Activated T-cell treated with anti-CD3 and anti-CD28 coated beads, Interleukin-2, amount 50 U/mL, for 4 hours (primary cell): ENCODE data around the gene FHIT. TPM values are rescaled to one million over a fixed set of nuclear protein-coding genes. Genes with fewer than 3 reads are reported as not detected.

Source experiments
- ATAC-seq, 2 donors: fragments of 200-7000 bp; cut with Tn5 transposase; one replicate each; pipeline ENCODE4 v1.10.0; 2021
- DNase-seq: peaks from one replicate; pipeline ENCODE4 v3.0.0-alpha.2; 2020
- H3K27me3 Mint-ChIP-seq: one replicate; pipeline ENCODE4 v1.8.0; 2021; ENCODE audit warnings: low read depth, mixed read lengths
- H3K36me3 Mint-ChIP-seq: one replicate; pipeline ENCODE4 v1.8.0; 2022; ENCODE audit warnings: mixed read lengths; ENCODE audit not compliant: insufficient read depth
- H3K4me1 Mint-ChIP-seq: one replicate; pipeline ENCODE4 v1.8.0; 2021; ENCODE audit warnings: low read depth, mixed read lengths
- H3K4me3 Mint-ChIP-seq: one replicate; pipeline ENCODE4 v1.8.0; 2021; ENCODE audit warnings: mild to moderate bottlenecking, moderate library complexity, mixed read lengths
- H3K9me3 Mint-ChIP-seq: one replicate; pipeline ENCODE4 v1.8.0; 2021; ENCODE audit warnings: mixed read lengths
- total RNA-seq, 3 donors: library from RNA; stranded (reverse); gene quantifications; one replicate each; pipeline ENCODE4 v1.2.1, GENCODE V29; 2021

The FHIT gene
- total RNA-seq, 3 donors from 2014 or later: 0.66 to 5.5 (median 2.4) TPM

- DNase-seq (no peak), ATAC-seq (no peak)
- no peak overlapping the region for H3K4me3 Mint-ChIP-seq
- peaks cover 58% of the 10 kb centered on the region for H3K4me1 Mint-ChIP-seq
- H3K9me3 Mint-ChIP-seq: peaks cover 8% of the 10 kb centered on the region
- no peaks in the 10 kb centered on the region for H3K27me3 Mint-ChIP-seq
- peaks cover 10% of the 10 kb centered on the region for H3K36me3 Mint-ChIP-seq
Observed at GRCh38 chr3:59980576-59980975, 1270.7 kb downstream of the FHIT start.

GRCh38 chr3:59979542-59979941 is 1271.7 kb downstream of the FHIT start:
- peaks cover 10% of the 10 kb centered on the region for H3K9me3 Mint-ChIP-seq
- no peak for DNase-seq
- ATAC-seq: peak; percentile 88 to 90
- peaks cover 6% of the 10 kb centered on the region for H3K36me3 Mint-ChIP-seq
- no peaks in the 10 kb centered on the region for H3K27me3 Mint-ChIP-seq
- H3K4me1 Mint-ChIP-seq: peaks cover 54% of the 10 kb centered on the region
- peak overlapping the region; percentile 37 for H3K4me3 Mint-ChIP-seq

- H3K27me3 Mint-ChIP-seq: no peaks in the 10 kb centered on the region
- H3K4me1 Mint-ChIP-seq: peaks cover 50% of the 10 kb centered on the region
- H3K36me3 Mint-ChIP-seq: peaks cover 3% of the 10 kb centered on the region
- H3K9me3 Mint-ChIP-seq: peaks cover 7% of the 10 kb centered on the region
- ATAC-seq (peak; percentile 77 to 81), DNase-seq (no peak)
- H3K4me3 Mint-ChIP-seq: peak overlapping the region; percentile 37
Observed at GRCh38 chr3:59978979-59979378, 1272.3 kb downstream of the FHIT start.

DNA sequence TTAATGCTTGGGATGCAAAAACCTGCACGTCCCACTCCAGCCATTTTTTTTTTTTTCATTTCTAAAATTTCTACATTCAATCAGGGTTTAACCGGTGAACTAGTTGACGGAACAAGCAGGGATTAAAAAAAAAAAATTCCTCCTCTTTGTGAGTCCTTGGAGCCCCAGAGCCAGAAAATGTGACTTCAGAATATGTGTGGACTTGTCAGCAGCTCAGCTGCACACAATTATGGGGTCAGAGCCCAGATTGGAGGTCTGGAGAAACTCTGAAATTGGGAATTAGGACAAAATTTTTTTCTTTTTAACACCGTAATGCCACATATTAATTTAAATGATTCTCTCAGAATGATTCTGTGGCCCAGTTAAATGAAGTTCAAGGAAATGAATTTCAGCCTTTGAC is 1280.5 kb downstream of the FHIT start:
- H3K27me3 Mint-ChIP-seq: no peaks in the 10 kb centered on the region
- H3K9me3 Mint-ChIP-seq: peaks cover 13% of the 10 kb centered on the region
- no peak for ATAC-seq
- H3K4me3 Mint-ChIP-seq: no peak overlapping the region
- DNase-seq: no peak
- H3K36me3 Mint-ChIP-seq: peaks cover 5% of the 10 kb centered on the region
- H3K4me1 Mint-ChIP-seq: peaks cover 6% of the 10 kb centered on the region

- H3K4me3 Mint-ChIP-seq: no peak overlapping the region
- peaks cover 8% of the 10 kb centered on the region for H3K4me1 Mint-ChIP-seq
- DNase-seq (no peak), ATAC-seq (no peak)
- no peaks in the 10 kb centered on the region for H3K27me3 Mint-ChIP-seq
- H3K9me3 Mint-ChIP-seq: peaks cover 13% of the 10 kb centered on the region
- peaks cover 6% of the 10 kb centered on the region for H3K36me3 Mint-ChIP-seq
Observed at GRCh38 chr3:59970376-59970775, 1280.9 kb downstream of the FHIT start.

DNA sequence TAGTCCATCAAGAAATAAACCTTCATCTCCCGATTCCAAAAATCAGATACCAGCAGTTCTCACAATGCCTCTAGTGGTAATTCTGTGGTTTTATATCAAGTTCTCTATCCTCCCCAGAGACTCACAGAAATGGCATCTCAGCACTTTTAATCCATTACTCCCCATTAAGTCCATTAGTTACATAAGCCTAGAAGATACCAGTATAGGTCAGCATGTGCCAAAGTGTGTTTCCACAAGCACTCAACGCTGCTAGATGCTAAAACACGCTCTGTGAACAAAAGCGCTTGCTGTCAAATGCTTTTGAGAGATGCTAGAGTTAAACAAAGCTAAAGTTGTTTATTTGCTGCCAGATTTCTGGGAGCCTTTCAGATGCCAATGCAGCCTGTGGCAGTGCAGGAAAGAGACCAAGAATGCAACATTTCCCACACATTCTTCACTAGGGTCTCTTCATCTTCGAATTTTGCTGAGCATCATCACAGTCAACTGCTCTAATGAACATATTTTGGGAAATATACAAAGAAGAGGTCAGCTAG is 1282.7 kb downstream of the FHIT start:
- peaks cover 8% of the 10 kb centered on the region for H3K4me1 Mint-ChIP-seq
- H3K4me3 Mint-ChIP-seq: no peak overlapping the region
- ATAC-seq (no peak), DNase-seq (no peak)
- H3K9me3 Mint-ChIP-seq: peaks cover 6% of the 10 kb centered on the region
- peaks cover 5% of the 10 kb centered on the region for H3K36me3 Mint-ChIP-seq
- no peaks in the 10 kb centered on the region for H3K27me3 Mint-ChIP-seq

GRCh38 chr3:59963676-59964075 is 1287.6 kb downstream of the FHIT start:
- no peak overlapping the region for H3K4me3 Mint-ChIP-seq
- no peak for DNase-seq
- H3K9me3 Mint-ChIP-seq: peaks cover 4% of the 10 kb centered on the region
- H3K36me3 Mint-ChIP-seq: peaks cover 13% of the 10 kb centered on the region
- no peaks in the 10 kb centered on the region for H3K27me3 Mint-ChIP-seq
- peaks cover 21% of the 10 kb centered on the region for H3K4me1 Mint-ChIP-seq
- no peak for ATAC-seq

DNA sequence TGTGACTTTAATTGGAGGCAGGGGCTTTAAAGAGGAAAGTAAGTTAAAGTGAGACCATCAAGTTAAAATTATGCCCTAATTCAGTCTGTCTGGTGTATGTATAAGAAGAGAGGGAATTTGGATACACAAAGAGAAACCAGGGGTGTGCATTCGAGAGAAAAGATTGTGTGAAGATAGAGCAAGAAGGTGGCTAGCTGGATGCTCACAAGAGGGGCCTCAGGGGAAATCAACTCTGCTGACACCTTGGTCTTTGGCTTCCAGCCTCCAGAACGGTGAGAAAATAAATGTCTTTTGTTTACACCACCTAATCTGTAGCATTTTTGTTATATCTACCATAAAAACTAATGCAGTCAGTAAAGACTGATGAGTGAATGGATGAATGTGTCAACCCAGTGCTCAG is 1294.1 kb downstream of the FHIT start:
- ATAC-seq (no peak), DNase-seq (no peak)
- no peaks in the 10 kb centered on the region for H3K27me3 Mint-ChIP-seq
- H3K4me1 Mint-ChIP-seq: peaks cover 48% of the 10 kb centered on the region
- peaks cover 46% of the 10 kb centered on the region for H3K36me3 Mint-ChIP-seq
- H3K9me3 Mint-ChIP-seq: peaks cover 10% of the 10 kb centered on the region
- no peak overlapping the region for H3K4me3 Mint-ChIP-seq

DNA sequence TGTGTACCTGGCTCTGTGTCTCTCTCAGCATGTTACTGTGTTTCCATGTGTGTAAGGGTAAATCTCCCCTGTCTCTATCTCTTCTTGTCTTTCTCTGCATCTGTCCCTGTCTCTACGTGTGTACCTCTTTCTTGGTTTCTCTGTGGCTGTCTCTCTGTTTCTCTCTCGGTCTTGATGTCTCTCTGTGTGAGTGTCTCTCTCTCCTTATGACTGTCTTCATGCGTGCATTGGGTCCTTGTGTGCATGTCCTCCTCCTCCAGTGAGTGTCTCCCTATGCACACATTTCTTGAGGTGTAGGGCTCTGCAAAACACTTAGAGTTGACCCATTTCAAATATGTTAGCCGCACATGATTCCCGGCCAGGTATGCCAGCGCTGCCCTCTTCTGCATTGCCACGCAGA is 1298.1 kb downstream of the FHIT start:
- ATAC-seq: peak in 1 of 2 donors; percentile 4
- DNase-seq: no peak
- H3K36me3 Mint-ChIP-seq: peaks cover 41% of the 10 kb centered on the region
- no peaks in the 10 kb centered on the region for H3K27me3 Mint-ChIP-seq
- H3K4me1 Mint-ChIP-seq: peaks cover 35% of the 10 kb centered on the region
- H3K9me3 Mint-ChIP-seq: peaks cover 15% of the 10 kb centered on the region
- H3K4me3 Mint-ChIP-seq: no peak overlapping the region

DNA sequence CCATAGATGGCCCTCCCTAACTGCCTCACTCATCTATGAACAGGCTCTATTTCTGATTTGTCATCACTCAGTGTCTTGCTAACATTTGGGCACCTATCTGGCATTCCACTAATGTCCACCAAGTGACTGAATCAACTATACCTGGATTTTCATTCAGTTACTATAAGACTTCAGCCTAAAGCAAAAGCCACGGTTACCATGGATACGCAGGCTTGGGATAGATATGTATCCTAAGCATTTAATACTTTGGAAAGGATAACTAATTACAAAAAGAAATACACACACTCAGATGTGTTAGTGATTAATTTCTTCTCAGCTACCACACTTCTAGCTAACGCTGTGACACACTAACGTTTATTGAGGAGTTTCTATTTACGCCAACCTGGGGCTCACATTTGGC is 1301.9 kb downstream of the FHIT start:
- H3K9me3 Mint-ChIP-seq: peaks cover 14% of the 10 kb centered on the region
- H3K27me3 Mint-ChIP-seq: no peaks in the 10 kb centered on the region
- peaks cover 25% of the 10 kb centered on the region for H3K36me3 Mint-ChIP-seq
- no peak for ATAC-seq
- DNase-seq: no peak
- H3K4me3 Mint-ChIP-seq: no peak overlapping the region
- H3K4me1 Mint-ChIP-seq: peaks cover 15% of the 10 kb centered on the region

- DNase-seq (no peak), ATAC-seq (no peak)
- peaks cover 6% of the 10 kb centered on the region for H3K36me3 Mint-ChIP-seq
- H3K9me3 Mint-ChIP-seq: peaks cover 9% of the 10 kb centered on the region
- H3K27me3 Mint-ChIP-seq: no peaks in the 10 kb centered on the region
- peaks cover 15% of the 10 kb centered on the region for H3K4me1 Mint-ChIP-seq
- no peak overlapping the region for H3K4me3 Mint-ChIP-seq
Observed at GRCh38 chr3:59946401-59946800, 1304.9 kb downstream of the FHIT start.

DNA sequence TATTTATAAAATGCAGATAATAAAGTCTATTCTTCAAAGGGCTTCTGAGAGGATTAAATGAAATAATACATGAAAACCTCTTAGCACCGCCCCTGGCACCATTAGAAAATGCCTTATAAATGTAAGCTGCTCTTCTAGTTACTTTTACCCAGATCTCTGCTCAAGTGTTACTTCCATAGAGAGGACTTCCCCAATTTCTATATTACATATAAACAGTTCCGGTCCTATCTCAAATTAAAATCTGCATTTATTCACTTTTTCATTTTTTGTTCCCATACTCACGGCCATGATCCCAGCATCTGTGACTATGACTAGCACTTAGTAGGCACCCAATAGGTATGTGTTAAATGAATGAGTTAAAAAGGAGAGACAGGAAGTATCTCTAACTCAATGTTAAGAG is 1310.5 kb downstream of the FHIT start:
- no peak overlapping the region for H3K4me3 Mint-ChIP-seq
- peaks cover 48% of the 10 kb centered on the region for H3K4me1 Mint-ChIP-seq
- ATAC-seq (no peak), DNase-seq (no peak)
- peaks cover 4% of the 10 kb centered on the region for H3K9me3 Mint-ChIP-seq
- H3K36me3 Mint-ChIP-seq: peaks cover 2% of the 10 kb centered on the region
- no peaks in the 10 kb centered on the region for H3K27me3 Mint-ChIP-seq

- Mint-ChIP-seq H3K4me1 (peaks cover 56% of the 10 kb centered on the region), H3K36me3 (peaks cover 2% of the 10 kb centered on the region), H3K4me3 (no peak overlapping the region), H3K27me3 (no peaks in the 10 kb centered on the region), H3K9me3 (no peaks in the 10 kb centered on the region)
- no peak for ATAC-seq
- DNase-seq: no peak
Observed at GRCh38 chr3:59939826-59940426, 1311.3 kb downstream of the FHIT start.

GRCh38 chr3:59938828-59939227 is 1312.4 kb downstream of the FHIT start:
- peak; percentile 14 to 17 for ATAC-seq
- peaks cover 65% of the 10 kb centered on the region for H3K4me1 Mint-ChIP-seq
- H3K4me3 Mint-ChIP-seq: no peak overlapping the region

DNA sequence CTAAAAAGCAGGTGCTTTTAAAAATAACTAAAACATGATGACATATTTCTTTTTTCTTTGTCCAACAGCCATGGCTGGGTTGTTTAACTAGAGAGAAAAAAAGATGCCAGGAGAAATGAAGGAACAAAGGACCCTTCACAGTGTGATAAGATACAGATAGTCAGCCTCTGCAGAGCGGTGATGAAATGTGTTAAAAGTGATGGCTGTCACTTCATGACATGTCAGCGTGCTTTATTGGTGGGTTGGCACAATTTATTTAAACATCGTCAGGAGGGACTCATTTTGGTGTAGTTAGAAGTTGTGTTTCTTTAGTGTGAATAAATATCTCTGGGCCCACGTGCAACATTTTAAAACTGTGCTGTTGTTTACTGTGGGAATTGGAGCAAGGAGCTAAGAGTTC is 1314.1 kb downstream of the FHIT start:
- Mint-ChIP-seq H3K36me3 (peaks cover 4% of the 10 kb centered on the region), H3K9me3 (peaks cover 7% of the 10 kb centered on the region), H3K27me3 (no peaks in the 10 kb centered on the region), H3K4me1 (peaks cover 72% of the 10 kb centered on the region), H3K4me3 (no peak overlapping the region)
- ATAC-seq: no peak
- no peak for DNase-seq

More at GRCh38 chr3:59938828-59939227, 1312.4 kb downstream of the FHIT start:
- Mint-ChIP-seq H3K9me3 (peaks cover 7% of the 10 kb centered on the region), H3K36me3 (peaks cover 4% of the 10 kb centered on the region), H3K27me3 (no peaks in the 10 kb centered on the region)
- DNase-seq: no peak
